Fibroblast of villous mesenchyme (primary cell): ENCODE measurements around the gene ART4. TPM values are rescaled to one million over a fixed set of nuclear protein-coding genes. Genes with fewer than 3 reads are reported as not detected.

Experiments
- DNase-seq: peaks from one replicate; pipeline ENCODE4 v3.0.0-alpha.2; 2010; ENCODE audit warnings: low read depth
- H3K4me3 ChIP-seq: 2 replicates; pipeline ENCODE4 v1.5.1; 2011; ENCODE audit warnings: low read depth, mild to moderate bottlenecking, low read length
- CTCF ChIP-seq: IDR thresholded peaks from 2 replicates; pipeline ENCODE4 v1.5.1; 2012; ENCODE audit warnings: low read depth, mild to moderate bottlenecking, low read length; ENCODE audit not compliant: insufficient read depth
- total RNA-seq: library from RNA; depleted of rRNA; stranded (reverse); fragments of >200 nt; gene quantifications from 2 replicates; pipeline ENCODE4 v1.2.3, GENCODE V29; 2012

ART4 gene
- under 0.01 TPM in 2 replicates for total RNA-seq

- TF ChIP-seq CTCF: no peak
- DNase-seq: no peak
- no peak within 1 kb of the TSS for H3K4me3 ChIP-seq
Measured at GRCh38 chr12:14843425-14843887, at the start of gene ART4. TSS of gene ART4 (minus strand) at chr12:14843526. CDS start at chr12:14843113, 413 bp downstream.

- DNase-seq: peak; percentile 40
- no peak for TF ChIP-seq CTCF
Measured at GRCh38 chr12:14892726-14893505, 49.6 kb upstream of the ART4 start.

GRCh38 chr12:14890701-14891100, 47.4 kb upstream of the ART4 start:
- DNase-seq: no peak

More at GRCh38 chr12:14892726-14893505, 49.6 kb upstream of the ART4 start:
- no peak overlapping the region for H3K4me3 ChIP-seq

GRCh38 chr12:14886271-14886670, 42.9 kb upstream of the ART4 start:
- no peak for TF ChIP-seq CTCF
- no peak for DNase-seq
- H3K4me3 ChIP-seq: no peak overlapping the region

More at GRCh38 chr12:14890701-14891100, 47.4 kb upstream of the ART4 start:
- TF ChIP-seq CTCF: no peak
- no peak overlapping the region for H3K4me3 ChIP-seq

GRCh38 chr12:14885718-14886221, 42.4 kb upstream of the ART4 start, which contains the start of gene MGP:
TSS of gene MGP (minus strand) at chr12:14885854. CDS start at chr12:14885791, 63 bp downstream.
- no peak for TF ChIP-seq CTCF
- peak; percentile 69 for DNase-seq
- peak within 1 kb of the TSS; percentile 53 for H3K4me3 ChIP-seq

- H3K4me3 ChIP-seq: peak overlapping the region; percentile 53
- TF ChIP-seq CTCF: no peak
- DNase-seq: peak; percentile 89
Measured at GRCh38 chr12:14884458-14884878, 41.1 kb upstream of the ART4 start.
